Measurements from ENCODE around the gene DESI2.
"Not testable (repeated sequence)": the region's sequence is repeated elsewhere in the genome, so short reads cannot be mapped to it uniquely, and the experiment has no call there.

DESI2 gene

DNA sequence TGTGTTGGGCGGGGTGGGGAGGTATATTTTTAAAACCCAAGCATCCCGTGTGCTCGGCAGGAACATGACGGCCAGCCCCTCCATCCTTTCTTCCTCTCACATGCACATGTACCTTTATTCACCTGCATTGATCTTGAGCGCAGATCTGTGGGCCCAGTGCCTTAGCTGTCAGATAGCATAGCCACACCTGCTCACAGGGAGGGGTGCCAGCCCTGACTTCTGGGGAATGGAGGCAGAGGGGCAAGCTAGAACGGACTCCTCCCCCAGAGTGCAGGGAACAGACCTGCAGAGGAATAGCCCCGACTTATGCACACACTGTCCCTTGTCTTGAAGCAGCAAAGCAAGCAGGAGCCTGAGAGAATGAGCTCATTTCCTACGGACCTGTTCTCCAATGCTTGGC lies 56.1 kb downstream of the DESI2 start:
- no peak for DNase-seq

DNA sequence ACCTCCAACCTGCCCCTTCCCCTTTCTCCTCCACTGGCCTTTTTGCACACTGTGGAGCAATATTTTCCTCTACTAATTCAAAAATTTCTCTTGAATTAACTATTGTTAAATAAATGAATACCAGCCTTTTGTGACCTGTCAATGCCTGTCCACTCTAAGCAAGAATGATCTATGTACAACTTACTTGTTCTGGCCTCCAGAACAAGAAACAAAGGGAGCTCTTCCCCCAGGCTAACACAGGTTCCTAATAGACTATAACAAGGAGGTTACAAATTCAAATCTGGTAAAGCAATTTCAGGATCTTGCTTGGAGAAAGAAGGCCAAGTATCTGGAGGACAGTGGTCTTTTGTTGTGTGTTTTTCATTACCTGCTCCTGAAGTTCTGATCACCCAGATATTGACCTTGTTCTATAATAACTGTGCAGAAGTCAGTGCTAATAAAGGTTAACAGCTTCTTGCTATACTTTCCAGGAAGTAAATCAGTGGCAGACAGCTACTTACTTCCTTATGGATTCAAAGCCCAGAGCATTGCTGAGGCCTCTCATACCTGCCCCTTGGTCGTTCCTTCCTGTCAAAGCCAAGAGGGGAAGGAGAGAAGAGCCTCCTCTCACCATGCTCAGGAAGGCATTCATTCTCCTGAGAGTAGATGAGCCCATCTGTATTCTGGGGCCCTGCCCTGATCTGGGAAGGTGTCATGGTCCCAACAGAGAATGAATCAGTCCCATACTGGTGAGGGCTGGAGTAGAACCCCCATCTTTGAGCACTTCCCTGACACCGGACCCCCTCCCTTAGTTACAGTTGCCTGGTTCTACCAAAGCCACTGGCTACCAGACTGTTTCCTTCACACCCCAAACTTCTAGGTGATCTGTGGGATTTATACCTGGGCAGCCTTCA lies 56.8 kb downstream of the DESI2 start:
- DNase-seq = no peak

DNA sequence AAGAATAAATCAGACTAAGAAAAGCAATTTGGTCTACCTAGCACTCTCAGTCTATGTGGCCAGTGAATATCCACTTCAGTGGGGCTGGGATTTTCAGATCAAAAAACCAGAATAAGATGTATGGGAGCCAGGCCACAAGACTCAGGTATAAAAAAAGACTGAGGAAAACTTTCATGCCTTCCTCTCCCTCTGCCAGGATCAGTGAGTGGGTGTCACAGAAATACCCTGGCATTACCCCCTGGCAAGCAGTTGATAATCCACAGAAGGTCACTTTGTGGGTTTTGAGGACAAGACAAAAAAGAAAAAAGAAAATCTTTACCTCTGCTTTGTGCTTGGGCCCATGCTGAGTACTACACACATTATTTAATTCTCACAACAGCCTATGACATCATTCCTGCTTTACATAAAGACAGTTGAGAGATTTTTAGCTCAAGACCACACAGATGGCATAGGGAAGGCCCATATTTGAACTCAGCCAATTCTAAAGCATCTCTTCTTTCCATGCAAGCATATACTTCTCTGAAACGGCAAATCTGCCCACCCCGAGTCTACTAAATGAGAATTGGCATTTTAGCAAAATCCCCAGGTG lies 57.6 kb downstream of the DESI2 start:
- no peak for DNase-seq

DNA sequence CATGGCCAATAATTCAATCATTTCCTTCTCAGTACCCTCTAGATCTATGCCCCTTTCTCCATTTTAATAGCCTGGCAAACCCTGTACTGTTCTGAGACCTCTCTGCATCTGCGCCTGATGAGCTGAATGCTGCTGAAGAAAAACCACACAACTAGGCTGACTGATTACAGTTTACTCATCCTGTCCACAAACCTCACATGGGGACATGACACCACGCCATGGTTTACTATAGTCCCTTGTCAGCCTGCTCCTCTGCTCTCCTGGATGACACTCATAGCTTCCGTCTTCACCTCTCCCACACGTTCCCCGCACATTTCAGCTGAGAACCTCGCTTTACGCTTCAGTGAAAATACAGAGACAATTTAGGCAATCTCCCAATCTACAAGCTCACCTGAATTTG lies 59.7 kb downstream of the DESI2 start:
- DNase-seq = no peak

DNA sequence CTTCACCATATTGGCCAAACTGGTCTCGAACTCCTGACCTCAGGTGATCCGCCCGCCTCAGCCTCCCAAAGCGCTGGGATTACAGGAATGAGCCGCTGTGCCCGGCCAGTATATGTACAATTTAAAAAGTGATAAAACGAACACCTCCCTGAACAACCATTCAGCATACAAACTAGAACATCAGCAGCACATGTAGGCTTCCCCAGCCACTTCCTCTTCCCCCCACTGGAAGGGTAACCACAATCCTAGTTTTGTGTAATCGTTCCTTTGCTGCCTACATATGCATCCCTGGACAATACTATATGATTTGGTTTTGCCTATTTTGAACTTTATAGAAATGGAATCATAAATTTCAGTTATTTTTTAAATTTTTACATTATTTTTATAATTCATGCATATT lies 60.4 kb downstream of the DESI2 start:
- no peak for DNase-seq

DNA sequence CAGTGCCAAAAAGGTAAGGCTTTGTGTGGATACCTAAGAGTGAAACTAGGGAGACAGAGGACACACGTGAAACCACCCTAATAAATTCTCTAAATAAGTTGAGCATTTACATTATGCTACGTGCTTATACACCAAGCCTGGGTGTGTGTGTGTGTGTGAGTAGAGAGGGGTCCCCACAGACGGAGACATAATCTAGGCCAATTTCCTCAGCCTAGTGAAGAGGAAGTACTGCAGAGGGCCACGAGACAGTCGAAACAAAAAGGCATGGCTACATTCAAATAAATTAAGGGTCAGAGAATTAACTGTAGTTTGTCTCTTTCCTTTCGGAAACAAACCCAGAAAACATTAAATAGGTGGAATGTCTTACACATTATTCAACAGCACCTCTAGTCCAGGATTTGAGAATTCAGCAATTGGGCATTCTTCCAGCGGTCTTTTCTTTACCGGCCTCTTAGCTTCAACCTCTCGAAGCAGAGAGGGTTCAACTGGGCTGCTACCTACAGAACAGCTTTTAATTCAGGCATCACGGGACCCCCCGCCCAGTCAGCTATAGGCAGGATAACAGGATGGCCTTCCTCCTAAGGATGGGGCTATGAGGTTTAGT lies 75.0 kb downstream of the DESI2 start:
- DNase-seq = no peak

DNA sequence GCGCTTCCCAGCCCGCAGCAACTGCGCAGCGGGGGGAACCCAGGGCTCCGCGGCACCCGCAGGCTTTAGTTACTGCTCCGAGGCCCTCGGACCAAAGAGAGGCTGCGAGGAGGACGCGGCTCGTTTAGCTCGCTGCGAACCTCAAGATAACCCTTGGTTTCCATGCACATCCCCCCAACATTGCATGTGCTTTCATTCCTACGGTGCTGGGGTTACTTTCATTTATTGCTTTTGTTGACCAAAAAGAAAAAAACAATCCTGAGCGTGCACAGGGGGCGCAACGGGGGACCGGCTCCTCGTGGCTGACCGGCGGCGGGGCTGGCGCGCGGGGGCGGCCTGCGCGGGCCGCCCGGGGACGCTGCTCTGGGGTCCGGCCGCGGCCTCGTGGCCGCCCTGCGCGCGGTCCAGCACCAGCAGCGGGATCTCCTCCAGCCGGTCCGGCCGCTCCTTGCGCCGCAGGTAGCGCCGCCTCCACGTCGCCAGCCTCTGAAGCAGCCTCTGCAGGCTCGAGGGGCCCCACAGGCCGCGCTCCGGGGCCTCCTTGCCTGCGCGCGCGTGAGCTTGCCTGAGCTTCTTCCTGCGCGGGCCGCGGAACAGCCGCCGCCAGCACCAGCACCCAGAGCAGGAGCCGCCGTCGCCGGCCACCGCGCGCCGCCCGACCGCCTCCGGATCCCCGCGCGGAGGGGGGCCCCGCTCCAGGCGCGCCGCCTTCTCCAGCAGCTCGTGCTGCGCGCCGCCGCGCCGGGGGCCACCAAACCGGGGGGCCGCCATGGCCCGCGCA lies 77.4 kb downstream of the DESI2 start:
- DNase-seq = peak; percentile 33

DNA sequence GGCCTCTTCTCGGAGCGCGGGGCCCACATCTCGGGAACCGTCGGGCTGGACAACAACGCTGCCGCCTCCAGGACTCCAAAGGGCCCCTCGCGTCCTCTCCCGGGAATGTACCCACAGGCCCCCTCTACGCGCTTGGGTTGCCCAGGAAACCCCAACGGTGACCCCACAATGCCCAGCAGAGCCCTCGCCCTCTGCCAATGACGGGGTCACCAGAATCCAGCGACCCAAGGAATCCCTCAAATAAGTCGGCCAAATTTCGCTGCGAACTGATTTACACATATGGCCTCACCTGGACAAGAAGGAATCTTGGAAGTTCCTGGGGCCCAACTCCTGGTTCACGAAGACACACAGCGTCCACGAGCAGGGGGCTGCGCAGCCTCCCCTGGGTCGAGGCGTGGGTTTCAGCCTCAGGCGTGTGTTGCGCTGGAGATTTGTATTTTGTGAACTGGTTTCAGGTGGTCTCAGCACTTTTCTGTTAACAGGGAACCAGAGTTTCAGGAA lies 78.1 kb downstream of the DESI2 start:
- no peak for DNase-seq

DNA sequence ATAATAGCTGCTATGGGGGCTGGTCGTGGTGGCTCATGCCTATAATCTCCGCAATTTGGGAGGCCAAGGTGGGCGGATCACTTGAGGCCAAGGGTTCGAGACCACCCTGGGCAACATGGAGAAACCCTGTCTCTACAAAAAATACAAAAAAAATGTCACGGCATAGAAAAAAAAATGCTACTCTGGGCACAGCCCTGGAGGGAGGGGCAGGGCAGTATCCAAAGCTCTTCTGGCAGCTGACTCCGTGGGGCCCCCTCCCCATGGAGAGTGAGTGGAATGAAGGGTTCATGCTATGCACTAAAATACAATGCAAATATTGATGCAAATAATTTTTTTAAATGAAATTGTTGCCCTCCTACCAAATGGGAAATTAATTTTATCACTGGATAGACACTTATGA lies 78.7 kb downstream of the DESI2 start:
- no peak for DNase-seq

DNA sequence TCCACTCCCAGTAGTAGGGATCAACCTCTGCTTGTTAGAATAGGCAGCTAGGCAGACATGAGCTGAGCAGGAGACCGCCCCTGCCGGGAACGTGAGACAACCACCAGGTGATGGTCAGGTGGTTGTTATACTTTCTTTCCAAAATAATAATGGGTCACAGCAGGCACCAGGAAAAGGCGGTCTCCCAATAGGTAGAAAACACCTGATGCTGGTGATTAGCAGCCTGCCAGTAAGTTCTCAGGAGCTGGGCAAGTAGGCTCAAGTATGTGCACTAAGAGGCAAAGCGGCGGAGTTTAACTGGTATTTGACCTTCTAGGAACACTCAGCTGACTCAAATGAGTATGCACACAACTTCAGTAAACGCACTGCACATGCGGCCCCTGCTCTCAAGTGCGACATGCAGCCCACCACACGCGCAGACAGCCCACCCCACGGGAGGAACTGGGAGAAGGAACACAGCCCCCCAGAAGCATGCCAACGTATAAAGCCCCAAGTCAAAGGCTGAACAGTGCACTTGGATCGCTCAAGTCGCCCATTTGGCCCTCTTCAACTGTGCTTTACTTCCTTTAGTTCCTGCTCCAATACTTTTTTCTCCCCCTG lies 80.0 kb downstream of the DESI2 start:
- DNase-seq = no peak

DNA sequence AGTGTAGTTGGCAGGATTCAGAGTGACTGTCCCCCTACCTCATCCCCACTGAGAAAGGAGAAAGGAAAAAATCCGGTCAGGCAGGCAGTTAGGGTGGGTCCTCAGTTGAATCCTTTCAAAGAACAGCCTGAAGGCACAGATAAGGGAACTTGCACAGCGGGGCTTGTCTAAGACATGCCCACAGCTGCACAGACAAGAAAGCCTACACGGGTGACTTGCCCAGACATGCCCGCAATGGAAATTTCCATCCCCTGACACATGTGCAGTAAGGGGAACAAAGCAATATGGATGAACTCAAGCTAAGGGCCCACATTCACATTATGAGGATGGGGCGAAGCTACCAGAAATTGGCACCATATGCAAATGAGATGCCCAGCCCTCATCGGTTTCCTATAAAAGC lies 82.5 kb downstream of the DESI2 start:
- no peak for DNase-seq

DNA sequence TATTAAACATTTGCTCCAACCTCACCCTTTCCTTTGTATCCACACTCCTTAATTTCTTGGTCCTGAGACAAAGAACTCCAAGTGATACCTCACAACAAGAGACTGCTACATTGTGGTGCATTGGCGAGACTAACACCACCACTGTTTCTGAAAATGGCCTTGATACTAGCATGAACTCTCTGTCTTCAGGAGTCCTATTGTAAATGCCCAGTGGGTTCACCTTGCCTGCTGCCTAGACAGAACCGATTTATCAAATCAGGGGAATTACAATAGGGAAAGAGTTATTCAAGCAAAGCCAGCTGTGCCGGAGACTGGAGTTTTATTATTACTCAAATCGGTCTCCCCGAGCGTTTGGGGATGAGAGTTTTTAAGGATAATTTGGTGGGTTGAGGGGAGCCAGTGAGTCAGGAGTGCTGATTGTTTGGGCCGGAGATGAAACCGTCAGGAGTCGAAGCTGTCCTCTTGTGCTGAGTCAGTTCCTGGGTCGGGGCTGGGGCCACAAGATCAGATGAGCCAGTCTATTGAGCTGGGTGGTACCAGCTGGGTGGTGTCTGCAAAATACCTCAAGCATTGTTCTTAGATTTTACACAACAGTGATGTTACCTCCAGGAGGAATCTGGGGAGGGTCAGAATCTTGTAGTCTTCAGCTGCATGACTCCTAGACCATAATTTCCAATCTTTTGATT lies 83.1 kb downstream of the DESI2 start:
- no peak for DNase-seq

DNA sequence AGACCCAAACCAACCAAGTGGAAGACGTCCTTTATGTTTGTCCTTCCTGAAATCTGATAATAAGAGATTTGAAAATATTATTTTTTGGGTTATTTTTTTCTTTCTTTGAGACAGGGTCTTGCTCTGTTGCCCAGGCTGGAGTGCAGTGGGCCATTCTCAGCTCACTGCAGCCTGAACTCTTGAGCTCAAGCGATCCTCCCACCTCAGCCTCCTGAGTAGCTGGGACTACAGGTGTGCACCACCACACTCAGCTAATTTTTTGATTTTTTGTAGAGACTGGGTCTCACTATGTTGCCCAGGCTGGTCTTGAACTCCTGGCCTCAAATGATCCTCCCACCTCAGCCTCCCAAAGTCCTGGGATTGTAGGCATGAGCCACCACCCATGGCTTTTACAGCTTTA lies 86.2 kb downstream of the DESI2 start:
- not testable (repeated sequence) for DNase-seq

DNA sequence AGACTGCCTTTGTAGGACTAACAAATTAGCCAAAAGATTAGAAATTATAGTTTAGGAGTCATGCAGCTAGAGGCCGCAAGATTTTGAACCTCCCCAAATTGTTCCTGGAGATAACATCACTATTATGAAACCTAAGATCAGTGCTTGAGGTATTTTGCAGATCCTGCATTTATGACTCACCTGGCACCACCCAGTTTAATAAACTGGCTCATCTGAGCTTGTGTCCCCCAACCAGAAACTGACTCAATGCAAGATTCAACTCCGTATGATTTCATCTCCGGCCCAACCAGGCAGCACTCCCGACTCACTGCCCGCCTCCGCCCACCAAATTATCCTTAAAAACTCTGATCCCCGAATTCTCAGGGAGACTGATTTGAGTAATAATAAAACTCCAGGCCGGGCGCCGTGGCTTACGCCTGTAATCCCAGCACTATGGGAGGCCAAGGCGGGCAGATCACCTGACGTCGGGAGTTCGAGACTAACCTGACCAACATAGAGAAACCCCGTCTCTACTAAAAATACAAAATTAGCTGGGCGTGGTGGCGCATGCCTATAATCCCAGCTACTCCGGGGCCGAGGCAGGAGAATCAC lies 87.2 kb downstream of the DESI2 start:
- not testable (repeated sequence) for DNase-seq

DNA sequence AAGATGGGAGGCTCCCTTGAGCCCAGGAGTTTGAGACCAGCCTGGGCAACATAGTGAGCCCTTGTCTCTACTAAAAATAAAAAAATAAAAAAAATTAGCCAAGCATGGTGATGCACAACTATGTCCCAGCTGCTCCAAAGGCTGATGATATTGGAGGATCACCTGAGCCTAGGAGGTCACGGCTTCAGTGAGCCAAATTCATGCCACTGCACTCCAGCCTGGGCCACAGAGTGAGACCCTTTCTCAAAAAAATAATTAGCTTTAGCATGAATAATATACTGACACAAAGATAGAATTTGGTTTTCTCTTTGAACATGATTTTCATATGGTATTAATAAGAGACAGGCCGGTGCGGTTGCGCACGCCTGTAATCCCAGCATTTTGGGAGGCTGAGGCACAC lies 88.8 kb downstream of the DESI2 start:
- DNase-seq = no peak

DNA sequence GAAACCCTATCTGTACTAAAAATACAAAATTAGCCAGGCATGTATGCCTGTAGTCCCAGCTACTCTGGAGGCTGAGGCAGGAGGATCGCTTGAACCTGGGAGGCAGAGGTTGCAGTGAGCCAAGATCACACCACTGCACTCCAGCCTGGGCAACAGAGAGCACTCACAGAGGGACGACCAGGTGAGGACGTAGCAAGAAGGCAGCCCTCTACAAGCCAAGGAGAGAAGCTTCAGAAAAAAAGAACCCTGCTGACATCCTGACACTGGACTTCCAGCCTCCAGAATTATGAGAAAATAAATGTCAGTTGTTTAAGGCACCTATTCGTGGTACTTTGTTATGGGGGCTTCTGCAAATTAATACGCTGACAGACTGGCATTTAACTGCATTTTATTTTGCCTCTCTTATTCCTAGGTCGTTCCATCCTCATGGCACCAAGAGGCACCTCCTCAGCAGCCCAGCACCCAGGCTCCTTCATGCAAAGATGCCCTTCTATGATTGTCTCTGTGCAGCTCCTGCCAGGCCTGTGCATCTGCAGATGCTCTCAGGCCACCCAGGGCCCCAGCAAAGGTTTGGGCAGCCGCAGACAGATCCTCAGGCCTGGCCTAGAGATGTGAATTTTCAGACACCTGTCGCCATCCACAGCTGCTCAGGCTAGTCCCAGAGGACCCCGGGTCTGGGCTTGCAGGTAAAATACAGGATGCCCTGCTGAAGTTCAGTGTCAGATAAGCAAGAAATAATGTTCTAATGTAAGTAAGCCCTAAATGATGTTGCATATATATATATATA lies 96.5 kb downstream of the DESI2 start:
- DNase-seq = no peak

DNA sequence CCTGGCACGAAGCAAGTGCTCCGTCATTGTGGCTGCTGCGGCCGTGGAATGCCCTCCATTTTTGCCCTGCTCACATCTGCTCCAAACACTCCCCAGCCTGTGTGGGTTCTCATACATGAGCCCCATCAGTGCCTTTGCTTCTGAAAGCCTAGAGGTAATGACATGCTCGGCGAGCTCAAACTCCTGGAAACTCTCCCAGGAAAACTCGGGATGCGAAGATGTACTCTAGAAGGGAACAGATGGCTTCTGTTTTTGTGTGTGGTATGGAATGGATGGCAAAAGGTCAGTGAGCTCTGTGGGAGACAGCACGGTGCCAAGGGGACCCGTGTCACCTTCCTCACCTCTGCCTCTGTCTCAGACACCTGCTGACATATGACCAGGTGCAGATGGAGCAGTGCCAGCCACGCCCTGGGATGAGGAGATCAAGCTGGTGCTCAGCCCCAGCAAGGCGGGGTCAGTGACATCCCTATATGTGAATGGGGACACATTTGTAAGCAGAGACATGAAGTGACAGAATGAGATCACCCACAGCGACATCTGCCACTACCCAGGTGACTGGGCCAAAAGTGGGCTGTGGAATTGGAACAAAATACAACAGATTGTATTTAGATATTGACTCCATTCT lies 98.5 kb downstream of the DESI2 start:
- no peak for DNase-seq

DNA sequence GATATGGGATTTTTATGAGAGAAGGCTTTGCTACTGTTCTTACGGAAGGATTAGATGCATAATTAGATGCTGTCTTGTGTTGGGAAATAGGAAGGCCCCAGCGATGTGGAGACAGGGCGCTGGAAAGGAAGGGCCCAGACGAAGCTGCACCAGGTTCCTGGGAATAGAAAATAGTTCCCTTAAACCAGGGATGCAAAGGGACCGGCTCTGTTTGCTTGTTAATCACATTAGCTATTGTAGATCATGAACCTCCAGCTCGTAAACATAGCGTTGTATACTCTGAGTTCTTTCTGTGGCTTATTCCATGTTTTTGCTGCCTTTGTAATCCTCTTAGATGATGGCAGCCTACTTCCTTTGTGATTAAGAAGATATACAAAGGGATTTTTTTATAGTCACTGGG lies 102.7 kb downstream of the DESI2 start:
- no peak for DNase-seq

DNA sequence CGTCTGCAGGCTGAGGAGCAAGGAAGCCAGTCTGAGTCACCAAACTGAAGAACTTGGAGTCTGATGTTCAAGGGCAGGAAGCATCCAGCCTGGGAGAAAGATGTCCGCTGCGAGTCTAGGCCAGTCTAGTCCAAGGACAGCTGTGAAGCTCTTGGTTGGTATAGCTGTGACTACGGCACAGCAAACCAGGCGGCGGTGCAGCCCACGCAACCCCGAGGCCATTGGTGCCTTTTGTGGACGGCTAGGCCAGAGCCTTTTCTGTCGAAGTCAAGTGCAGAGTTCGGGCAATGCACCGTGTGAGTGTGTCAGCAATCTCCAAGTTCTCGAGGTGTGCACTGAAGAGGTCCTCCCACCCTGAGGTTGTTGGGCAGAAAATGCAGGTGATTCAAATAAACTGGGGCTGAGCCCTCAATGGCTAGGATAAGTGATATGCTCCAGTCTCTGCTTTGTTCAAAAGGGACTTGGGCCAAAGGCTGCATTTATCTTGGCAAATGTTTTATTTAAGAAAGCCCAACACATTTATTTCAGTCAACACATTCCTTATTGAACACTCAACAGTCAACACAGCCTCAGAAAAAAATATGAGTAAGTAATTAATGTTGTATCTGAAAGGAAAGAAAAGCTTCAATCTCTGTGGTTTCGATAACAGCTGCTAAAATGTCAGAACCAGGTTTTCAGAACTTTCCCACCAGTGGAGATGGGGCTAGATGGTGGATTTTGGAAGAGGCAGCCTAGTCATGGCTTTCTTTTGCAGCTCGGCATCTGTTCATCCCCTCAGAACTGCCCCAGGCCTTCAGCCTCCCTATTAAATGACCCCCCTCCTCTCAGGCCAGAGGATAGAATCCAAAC lies 104.4 kb downstream of the DESI2 start:
- no peak for DNase-seq
